GM18909 (cell line): ENCODE data around the gene NRN1.
"Not testable (repeated sequence)": the region's sequence is repeated elsewhere in the genome, so short reads cannot be mapped to it uniquely, and the experiment has no call there.

Experiments
- ATAC-seq: cut with Tn5 transposase; IDR thresholded peaks from one replicate; pipeline ENCODE4 v1.9.1; 2021; ENCODE audit warnings: mild to moderate bottlenecking; ENCODE audit not compliant: unreplicated experiment, poor library complexity

The NRN1 gene, protein sequence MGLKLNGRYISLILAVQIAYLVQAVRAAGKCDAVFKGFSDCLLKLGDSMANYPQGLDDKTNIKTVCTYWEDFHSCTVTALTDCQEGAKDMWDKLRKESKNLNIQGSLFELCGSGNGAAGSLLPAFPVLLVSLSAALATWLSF

GRCh38 chr6:6006428-6007365, at the start of gene NRN1:
NRN1 (minus strand) TSS chr6:6006925; CDS start chr6:6006749, 176 bp downstream.
- ATAC-seq: no peak

DNA sequence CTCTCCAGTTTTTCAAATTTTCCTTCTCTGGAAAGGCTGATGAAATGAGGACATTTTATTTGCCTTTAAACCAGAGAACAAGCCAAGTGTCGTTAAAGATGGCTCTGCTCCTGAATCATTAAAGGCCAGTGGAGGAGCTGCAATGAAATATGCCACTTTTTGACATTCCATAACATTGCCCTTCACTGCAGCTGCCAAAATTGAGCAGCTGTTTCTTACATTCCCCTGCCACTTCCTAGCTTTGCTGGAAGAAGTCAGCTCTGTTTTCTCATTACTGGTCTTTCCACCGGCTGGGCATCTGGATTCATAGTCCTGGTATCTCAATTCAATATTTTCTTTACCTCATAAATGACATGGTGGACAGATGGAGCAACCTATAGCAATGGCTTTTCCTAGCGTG, 45.5 kb upstream of the NRN1 start:
- ATAC-seq: no peak

- ATAC-seq: no peak
These were observed 40.0 kb upstream of the NRN1 start for GRCh38 chr6:6046716-6047115.

DNA sequence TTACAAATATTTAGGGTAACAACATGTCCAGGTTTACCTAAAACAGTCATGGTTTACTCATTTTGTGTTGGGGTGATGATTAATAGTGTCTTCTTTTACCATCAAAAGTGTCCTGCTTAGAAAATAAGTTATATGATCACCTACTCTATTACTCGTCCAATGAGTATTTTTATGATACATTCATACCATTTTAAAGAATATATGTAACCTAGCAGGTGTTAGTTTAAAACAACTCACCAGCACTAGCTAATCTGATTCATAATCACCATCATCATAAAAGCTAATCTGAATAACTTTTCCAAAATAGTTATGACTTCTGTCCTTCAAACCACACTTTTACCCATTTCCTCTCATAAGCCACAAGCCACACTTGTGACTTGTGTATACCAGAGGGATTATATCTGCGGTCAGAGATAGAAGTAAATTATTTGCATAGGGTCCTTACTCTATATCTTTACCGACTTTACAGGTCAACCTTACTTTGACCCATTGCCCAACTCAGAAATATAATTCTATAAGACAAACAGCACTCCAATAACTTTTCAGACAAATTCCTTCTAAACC, 33.3 kb upstream of the NRN1 start:
- ATAC-seq: peak; percentile 72

DNA sequence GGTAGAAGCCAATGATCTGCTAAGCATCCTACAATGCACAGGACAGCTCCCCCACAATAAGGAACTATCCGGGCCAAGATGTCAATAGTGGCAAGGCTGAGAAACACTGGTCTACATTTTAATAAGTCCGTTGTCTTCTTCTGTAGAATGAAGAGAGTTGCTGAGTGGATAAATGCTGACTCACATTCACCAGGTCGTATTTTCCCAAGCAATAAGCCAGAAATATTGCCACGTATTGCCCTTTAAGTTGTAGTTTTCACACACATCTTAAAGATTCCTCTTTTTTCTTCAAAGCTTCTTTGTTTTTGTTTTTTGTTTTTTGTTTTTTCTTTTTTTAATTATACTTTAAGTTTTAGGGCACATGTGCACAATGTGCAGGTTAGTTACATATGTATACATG, 30.5 kb upstream of the NRN1 start:
- no peak for ATAC-seq

DNA sequence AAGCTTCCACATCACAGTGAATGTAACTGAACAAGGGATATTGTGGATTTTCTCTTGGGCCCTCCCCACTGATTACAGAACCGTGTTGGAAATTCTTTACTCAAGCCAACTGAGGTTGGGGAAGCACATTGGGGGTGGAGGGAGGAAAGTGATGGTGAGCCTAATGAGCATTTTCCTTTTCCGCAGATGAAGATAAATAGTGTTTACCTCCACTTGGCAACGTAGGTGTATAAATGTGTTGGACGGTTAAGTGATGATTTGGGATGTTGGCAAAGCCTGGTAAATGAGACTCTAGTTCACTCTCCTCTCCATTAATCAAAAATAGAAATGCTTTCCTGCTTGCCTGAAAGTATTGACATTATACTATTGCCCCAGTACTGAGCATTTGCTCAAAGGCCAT, 27.1 kb upstream of the NRN1 start:
- ATAC-seq: no peak

GRCh38 chr6:6026513-6027205, 19.9 kb upstream of the NRN1 start:
- no peak for ATAC-seq

GRCh38 chr6:6025736-6026135, 19.0 kb upstream of the NRN1 start:
- ATAC-seq: no peak

GRCh38 chr6:6024220-6024619, 17.5 kb upstream of the NRN1 start:
- ATAC-seq: no peak

- not testable (repeated sequence) for ATAC-seq
These were observed 16.1 kb upstream of the NRN1 start for GRCh38 chr6:6022841-6023240.

GRCh38 chr6:6008648-6009421, 2.1 kb upstream of the NRN1 start:
- ATAC-seq: peak; percentile 72

- peak; percentile 20 for ATAC-seq
These were observed 1.4 kb upstream of the NRN1 start for GRCh38 chr6:6008089-6008647.

DNA sequence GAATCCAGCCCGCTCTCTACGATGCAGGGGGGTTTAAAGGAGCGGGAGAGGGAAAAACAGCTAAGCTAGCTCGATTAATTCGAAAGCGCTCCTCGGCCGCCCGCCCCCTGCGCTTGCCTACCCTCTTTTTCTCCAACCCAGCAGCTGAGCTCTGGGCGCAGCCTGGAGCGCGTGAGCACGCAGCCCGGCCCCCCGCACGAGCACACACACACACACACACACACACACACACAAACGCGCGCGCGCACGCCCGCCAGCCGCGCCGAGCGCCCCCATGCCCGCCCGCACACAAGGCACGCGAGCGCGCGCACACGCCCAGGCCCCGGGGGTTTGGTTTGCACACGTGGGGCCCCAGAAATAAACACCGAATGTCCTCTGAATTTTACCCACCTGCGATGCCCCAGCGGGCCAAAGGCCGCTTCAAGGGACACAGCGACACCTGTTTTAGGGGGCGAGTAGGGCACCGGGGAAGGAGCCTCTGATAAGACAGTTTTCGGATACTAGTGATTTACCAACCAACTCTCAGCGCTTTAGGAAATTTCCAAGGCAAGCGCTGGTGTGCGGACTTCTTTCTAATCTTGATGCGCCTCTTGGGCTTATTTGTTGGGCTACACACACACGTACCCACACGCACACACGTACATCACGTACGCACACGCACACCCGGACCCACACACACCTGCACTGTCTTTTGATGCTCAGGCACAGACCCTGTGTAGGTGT, 802 bp upstream of the NRN1 start:
- no peak for ATAC-seq

- ATAC-seq: no peak
These were observed 708 bp downstream of the NRN1 start for GRCh38 chr6:6006006-6006427.

DNA sequence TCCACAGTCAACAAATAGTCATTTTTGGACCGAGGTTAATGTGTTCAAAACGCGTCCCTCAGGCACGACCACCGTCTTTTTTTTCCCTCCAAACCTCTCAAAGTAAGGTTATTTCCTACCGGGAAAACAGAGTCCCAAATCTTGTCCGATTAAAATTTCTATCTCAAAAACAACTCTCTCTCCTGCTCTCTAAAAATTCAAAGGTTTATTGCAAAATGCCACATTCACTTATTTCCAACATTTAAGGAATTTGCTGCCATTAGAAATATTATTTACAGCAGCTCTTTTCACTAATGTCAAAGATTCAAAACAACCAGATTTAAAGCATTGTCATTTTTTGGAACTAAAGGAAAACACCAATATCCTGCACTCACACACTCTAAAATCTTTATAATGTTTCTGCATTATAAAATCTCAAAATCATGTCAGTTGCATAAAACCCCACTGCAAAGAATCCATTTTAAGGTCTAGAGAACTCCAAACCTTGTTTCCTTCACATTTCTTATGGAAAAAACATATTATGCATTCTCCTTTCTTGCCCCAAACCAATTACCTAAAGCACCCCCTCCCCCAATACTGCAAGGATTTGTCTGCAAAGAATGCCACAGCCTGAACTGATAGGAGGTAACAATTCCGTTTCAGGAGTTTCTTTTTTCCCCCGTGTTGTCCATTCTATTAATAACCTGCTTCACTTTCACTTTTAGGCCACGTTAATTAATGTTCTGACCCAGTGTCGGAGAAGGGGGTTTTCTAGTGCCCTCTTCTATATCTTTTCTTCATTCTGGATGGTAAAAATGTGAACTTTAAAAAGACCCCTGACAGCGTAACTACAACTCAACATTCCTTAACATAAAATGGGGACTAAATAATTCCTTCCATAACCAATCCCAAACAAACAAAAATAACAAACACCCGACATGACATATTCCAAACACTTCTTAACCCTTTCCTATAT, 1.4 kb downstream of the NRN1 start:
- no peak for ATAC-seq

- ATAC-seq: no peak
These were observed 2.2 kb downstream of the NRN1 start for GRCh38 chr6:6004390-6004995.

DNA sequence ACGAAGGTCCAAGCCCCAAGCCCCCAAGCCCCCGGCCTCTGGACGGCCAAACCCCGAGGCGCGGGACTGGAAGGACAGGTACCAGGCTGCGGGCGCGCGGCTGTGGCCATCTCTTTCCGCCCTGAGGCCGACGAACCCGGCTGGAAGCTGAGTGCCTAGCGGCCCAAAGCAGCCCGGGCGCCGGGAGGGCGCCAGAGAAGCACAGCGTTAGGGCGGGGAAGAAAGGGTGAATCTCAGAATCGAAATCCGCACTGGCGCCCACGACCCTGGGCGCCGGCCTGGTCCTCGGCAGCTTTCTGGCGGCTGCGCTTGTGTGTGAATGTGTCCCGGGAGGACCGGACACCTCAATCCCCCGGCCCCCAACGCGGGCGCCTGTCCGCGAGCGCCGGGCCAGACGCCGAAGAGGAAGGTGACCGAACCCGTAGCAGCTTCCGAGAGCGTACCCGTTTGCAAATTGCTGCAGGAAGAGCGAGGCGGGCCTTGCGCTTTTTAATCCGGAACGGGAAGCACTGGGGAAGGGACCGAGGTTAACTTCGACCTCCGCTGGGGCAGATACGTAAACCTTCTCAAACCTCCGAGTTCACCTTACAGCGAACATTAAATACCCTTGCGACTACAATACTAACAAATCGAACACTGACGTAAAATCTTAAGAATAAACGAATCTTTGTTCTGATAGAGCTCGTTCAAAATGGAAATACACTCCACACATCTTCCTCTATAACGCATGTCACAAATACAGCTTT, 2.9 kb downstream of the NRN1 start:
- no peak for ATAC-seq
